CD4-positive, alpha-beta T cell treated with Interleukin-4 for 1 hour (primary cell): ENCODE measurements around the gene DAB2IP.

Experiments
- DNase-seq, 2 donors: peaks; one replicate each; pipeline ENCODE4 v3.0.0-alpha.2; 2020 to 2022

DAB2IP gene

GRCh38 chr9:121667214-121667613 is 15.8 kb downstream of the DAB2IP start:
- no peak for DNase-seq

DNA sequence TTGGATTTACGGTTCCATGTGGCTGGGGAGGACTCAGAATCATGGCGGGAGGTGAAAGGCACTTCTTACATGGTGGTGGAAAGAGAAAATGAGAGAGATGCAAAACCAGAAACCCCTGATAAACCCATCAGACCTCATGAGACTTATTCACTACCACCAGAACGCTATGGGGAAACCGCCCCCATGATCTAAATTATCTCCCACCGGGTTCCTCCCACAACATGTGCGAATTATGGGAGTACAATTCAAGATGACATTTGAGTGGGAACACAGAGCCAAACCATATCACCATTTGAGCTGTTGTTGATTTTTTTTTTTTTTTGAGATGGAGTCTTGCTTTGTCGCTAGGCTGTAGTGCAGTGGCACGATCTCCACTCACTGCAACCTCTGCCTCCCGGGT is 16.5 kb downstream of the DAB2IP start:
- no peak for DNase-seq

- DNase-seq: no peak
Measured at GRCh38 chr9:121670431-121670830, 19.0 kb downstream of the DAB2IP start.

DNA sequence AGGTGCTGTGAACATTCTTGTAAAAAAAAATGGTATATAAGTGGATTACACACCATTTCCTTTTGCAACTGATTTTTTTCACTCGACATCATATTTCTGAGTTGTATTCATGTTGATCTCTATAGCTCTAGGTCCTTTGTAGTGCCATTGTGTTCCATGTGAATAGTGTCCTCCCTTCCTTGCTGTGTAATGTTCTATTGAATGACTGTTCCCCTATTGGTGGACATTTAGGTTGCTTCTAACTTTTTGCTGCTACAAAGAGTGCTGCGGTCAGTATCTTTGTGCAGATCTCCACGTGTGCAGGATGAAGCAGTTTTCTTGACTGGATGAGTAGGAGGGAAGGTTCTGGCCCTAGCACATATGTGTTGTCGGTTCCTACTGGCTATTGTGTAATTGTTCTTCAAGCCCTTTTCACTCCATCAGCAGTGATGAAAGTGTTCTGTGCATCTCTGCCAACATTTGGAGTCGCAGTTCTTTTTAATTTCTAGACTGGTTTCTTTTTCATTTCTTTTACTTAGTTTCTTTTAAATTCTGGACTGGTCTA is 20.2 kb downstream of the DAB2IP start:
- DNase-seq: no peak

GRCh38 chr9:121672213-121672612 is 20.8 kb downstream of the DAB2IP start:
- DNase-seq: no peak

- no peak for DNase-seq
Measured at GRCh38 chr9:121672986-121673385, 21.6 kb downstream of the DAB2IP start.

DNA sequence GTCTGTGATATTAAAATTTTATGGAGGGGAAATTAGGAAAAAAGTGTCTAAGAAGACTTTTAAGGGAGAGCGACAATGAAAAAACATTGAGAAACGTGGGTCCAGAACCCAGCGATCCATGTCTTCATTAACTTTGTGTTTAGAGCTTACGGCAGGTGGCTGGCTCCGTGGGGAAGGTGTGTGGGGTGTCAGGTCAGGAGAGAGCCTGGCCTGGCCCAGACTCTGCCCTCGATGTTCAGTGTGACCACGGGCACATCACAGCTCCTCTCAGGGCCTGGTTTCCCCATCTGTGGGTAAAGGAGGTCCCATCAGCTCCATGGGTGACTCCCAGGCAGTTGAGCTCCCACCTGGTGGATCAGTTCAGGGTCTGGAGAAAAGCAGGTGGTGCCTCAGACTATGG is 22.1 kb downstream of the DAB2IP start:
- no peak for DNase-seq

GRCh38 chr9:121674017-121674416 is 22.6 kb downstream of the DAB2IP start:
- no peak for DNase-seq

DNA sequence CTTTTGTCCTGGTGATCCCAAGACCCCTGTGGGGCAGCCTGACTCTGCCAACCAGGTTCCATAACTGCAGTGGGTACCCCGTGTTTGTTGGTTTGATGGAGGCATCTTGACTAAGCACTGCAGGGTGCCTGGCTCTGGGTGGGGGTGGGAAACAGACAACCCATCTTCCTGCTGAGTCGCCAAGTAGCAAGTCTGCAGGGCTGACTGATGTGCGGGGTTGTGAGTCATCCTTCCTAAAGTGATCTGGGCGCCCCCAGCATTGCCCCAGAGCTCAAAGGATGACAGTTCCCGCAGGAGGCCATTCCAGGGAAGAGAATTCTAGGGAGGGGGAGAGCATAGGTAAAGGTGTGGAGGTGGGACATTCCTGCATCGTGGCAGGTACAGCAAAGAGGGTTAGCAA is 23.5 kb downstream of the DAB2IP start:
- no peak for DNase-seq

DNA sequence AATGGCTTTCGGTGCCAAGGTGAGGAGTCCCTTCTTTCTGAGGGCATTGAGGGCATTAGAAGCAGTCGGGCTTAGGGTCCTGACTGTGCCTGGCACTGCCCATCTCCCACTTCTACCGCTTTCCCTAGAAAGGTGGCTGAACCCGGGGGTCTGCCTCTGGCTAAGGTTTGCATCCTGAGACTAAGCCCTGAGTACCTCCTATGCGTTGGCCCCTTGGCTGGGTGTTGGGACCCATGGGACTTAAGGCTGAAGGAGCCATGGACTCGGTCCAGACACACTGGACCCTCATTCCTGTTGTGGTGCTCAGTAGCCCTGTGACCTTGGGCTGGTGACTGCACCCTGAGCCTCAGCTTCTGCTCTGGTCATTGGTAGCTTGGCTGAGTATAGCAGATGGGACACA is 23.9 kb downstream of the DAB2IP start:
- no peak for DNase-seq

- no peak for DNase-seq
Measured at GRCh38 chr9:121675969-121676822, 24.8 kb downstream of the DAB2IP start.

GRCh38 chr9:121676926-121677325 is 25.5 kb downstream of the DAB2IP start:
- no peak for DNase-seq

GRCh38 chr9:121678501-121679022 is 27.1 kb downstream of the DAB2IP start:
- DNase-seq: no peak

GRCh38 chr9:121679901-121680635 is 28.6 kb downstream of the DAB2IP start:
- no peak for DNase-seq

DNA sequence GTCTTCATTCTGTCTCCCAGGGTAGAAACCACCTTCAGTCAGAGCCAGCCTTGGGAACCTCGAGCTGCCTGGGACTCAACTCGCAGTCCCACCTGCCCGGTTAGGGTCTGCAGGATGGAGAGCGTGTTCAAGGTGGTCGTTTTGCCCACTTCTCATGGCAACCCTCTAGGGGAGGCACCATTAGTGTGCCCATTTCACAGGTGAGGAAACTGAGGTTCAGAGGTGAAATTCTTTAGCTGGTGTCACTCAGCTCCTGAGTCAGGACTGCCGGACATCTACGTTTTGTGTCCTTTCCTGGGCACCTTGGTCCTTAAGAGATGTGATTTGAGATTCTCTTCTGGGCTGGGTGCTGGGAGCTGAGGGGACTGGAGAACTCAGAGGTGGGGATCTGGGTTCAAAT is 30.0 kb downstream of the DAB2IP start:
- DNase-seq: no peak

- DNase-seq: no peak
Measured at GRCh38 chr9:121682201-121682600, 30.8 kb downstream of the DAB2IP start.

- DNase-seq: no peak
Measured at GRCh38 chr9:121682926-121683515, 31.6 kb downstream of the DAB2IP start.

- no peak for DNase-seq
Measured at GRCh38 chr9:121683652-121684051, 32.2 kb downstream of the DAB2IP start.

GRCh38 chr9:121684381-121685145 is 33.1 kb downstream of the DAB2IP start:
- no peak for DNase-seq

DNA sequence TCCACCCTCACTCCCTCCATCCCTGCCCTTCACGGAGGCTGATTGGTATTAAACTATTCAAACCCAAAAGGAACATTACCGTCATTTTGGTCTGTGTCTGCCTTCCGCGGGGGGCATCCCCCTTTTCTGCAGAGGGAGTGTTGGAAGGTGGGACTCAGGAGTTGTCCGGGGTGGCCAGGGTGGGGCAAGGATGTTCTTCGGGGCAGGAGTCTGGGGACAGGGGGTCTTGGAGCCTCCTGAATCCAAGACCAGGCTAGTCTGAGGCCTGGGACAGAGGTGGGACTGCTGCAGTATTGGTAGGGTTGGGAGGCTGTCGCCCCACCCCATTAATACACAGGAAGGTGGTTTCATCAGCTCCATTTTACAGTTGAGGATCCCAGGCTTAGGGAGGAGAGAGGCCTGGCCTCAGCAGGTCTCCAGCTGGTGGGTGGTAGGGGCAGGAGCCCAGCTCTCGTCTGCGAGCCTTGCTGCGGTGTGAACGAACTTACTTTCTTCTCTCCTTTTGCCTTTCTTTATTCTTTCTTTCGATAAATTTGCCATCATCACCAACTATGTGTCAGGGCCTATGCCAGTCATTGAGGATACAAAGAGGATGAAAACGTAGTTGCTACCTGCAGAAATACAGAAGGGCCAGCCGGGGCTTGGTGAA is 33.8 kb downstream of the DAB2IP start:
- no peak for DNase-seq

DNA sequence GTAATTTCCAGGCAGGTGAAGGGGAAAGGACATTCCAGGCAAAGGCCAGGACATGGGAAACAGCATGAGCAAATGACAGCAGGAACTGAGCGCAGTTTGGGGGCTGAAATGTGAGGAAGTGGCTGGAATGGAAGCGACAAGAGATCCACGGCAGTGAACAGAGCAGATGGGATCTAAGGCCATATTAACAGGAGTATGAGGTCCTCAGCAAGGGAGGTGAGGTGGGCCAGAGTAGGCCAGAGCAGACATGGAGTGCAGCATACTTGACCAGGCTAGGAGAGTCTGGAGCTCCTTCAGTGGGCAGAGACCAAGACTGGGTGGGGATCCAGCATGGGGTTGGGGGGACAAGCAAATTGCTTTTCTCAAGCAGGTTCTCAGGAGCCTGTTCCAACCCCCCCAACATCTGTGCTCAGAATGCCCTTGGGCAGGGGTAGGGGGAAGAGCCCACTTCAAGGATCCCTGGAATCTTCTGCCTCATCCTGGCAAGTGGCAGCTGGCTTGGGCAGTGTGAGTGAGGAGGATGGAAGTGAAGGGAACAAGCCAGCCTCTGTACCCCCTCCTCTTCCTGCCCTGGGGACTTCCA is 34.5 kb downstream of the DAB2IP start:
- no peak for DNase-seq
